Stomach (tissue), 9 donors: Measurements from ENCODE around the gene PLEKHG3. TPM values are rescaled to one million over a fixed set of nuclear protein-coding genes. Genes with fewer than 3 reads are reported as not detected.

Experiments used
- DNase-seq, 2 donors: peaks; one replicate each; pipeline versions ENCODE4 v3.0.0 to v3.0.0-alpha.2; 2013 to 2019
- H3K27ac ChIP-seq, 5 donors: fragments of 200-600 bp in 4 of 5; sonication (generic) in 4 of 5; one replicate each; pipeline ENCODE4 v1.5.1; 2013 to 2019; ENCODE audit warnings: mild to moderate bottlenecking in 1 of 5, moderate library complexity in 1 of 5
- H3K27me3 ChIP-seq, 3 donors: fragments of 200-600 bp; sonication (generic); one replicate each; pipeline ENCODE4 v1.5.1; 2017 to 2019; ENCODE audit warnings: mixed run types in 1 of 3
- H3K36me3 ChIP-seq, 4 donors: fragments of 200-600 bp; sonication (generic); 1 replicate in 3 of 4; 2 replicates in 1 of 4; pipeline ENCODE4 v1.5.1; 2016 to 2019
- H3K4me1 ChIP-seq, 4 donors: fragments of 200-600 bp; sonication (generic); one replicate each; pipeline ENCODE4 v1.5.1; 2016 to 2019
- H3K4me3 ChIP-seq, 4 donors: fragments of 200-600 bp; sonication (generic) in 3 of 4; one replicate each; pipeline ENCODE4 v1.5.1; 2016 to 2019; ENCODE audit warnings: mild to moderate bottlenecking in 1 of 4
- H3K9me3 ChIP-seq, 4 donors: fragments of 200-600 bp; sonication (generic); one replicate each; pipeline ENCODE4 v1.5.1; 2016 to 2019
- EP300 ChIP-seq: sonication (generic); formaldehyde crosslinking; IDR thresholded peaks from one replicate; pipeline ENCODE4 v1.6.1; 2017; ENCODE audit warnings: antibody characterized with exemption
- POLR2A ChIP-seq, 4 donors: fragments of 450-650 bp; IDR thresholded peaks; one replicate each; pipeline ENCODE4 v1.6.1; 2016; ENCODE audit warnings: antibody characterized with exemption in 4 of 4, control low read depth in 2 of 4, mild to moderate bottlenecking in 1 of 4, moderate library complexity in 1 of 4
- POLR2AphosphoS5 ChIP-seq, 3 donors: sonication (generic); formaldehyde crosslinking; IDR thresholded peaks; one replicate each; pipeline ENCODE4 v1.6.1; 2016; ENCODE audit warnings: antibody characterized with exemption in 3 of 3
- WGBS, 5 donors: extraction: QIAGEN DNeasy Blood & Tissue Kit in 3 of 5; methylation state at CpG; one replicate each; pipeline versions ENCODE4 v1.1.5 to v1.1.7; 2013 to 2018; 5-methylcytosine and 5-hydroxymethylcytosine counted together
- intact Hi-C: fragments of 100-400 bp; cut with DNase I; formaldehyde crosslinking; loops from one replicate; pipeline ENCODE4 v1.15.1; 2023; ENCODE audit warnings: low total_unique reads
- polyA plus RNA-seq, 3 donors: library from polyadenylated mRNA; stranded (reverse); fragments of 200-250 nt; gene quantifications; one replicate each; pipeline ENCODE4 v1.2.3, GENCODE V29; 2013
- total RNA-seq, 5 donors: library from RNA; depleted of rRNA; stranded (reverse); fragments of >200 nt; gene quantifications; one replicate each; pipeline versions ENCODE4 v1.1.0 to v1.2.3, GENCODE V29; 2014 to 2016
- TF ChIP-seq, protein P1 (sequence below), 7 experiments: fragments of 450-650 bp in 4 of 7; fragments of 200-600 bp in 3 of 7; sonication (generic) in 3 of 7; IDR thresholded peaks; one replicate each; pipeline ENCODE4 v1.5.1; 2016 to 2019; ENCODE audit warnings: antibody characterized with exemption in 7 of 7, control low read depth in 2 of 7, mild to moderate bottlenecking in 1 of 7
- donor health status: healthy with polysubstance abuse.
- donor health status: Bipolar disorder and iron deficiency.
- donor health status: healthy.

Gene PLEKHG3
- total and polyA plus RNA-seq, 8 donors = 7.3 to 292 (median 25.6) TPM

- H3K4me3 ChIP-seq = no peak overlapping the region
- intact Hi-C loops = no loop called here
- no peak for TF ChIP-seq POLR2AphosphoS5 (IDR thresholded peaks at IDR 0.05)
- TF ChIP-seq, protein P1, sequence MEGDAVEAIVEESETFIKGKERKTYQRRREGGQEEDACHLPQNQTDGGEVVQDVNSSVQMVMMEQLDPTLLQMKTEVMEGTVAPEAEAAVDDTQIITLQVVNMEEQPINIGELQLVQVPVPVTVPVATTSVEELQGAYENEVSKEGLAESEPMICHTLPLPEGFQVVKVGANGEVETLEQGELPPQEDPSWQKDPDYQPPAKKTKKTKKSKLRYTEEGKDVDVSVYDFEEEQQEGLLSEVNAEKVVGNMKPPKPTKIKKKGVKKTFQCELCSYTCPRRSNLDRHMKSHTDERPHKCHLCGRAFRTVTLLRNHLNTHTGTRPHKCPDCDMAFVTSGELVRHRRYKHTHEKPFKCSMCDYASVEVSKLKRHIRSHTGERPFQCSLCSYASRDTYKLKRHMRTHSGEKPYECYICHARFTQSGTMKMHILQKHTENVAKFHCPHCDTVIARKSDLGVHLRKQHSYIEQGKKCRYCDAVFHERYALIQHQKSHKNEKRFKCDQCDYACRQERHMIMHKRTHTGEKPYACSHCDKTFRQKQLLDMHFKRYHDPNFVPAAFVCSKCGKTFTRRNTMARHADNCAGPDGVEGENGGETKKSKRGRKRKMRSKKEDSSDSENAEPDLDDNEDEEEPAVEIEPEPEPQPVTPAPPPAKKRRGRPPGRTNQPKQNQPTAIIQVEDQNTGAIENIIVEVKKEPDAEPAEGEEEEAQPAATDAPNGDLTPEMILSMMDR (IDR thresholded peaks at IDR 0.05) = no peak
- TF ChIP-seq EP300 = no peak
- no peak for TF ChIP-seq POLR2A (IDR thresholded peaks at IDR 0.05)
- peaks cover 12 to 34% (median 24%) of the 10 kb centered on the region in 4 donors for H3K4me1 ChIP-seq
- WGBS, 5 donors = 76 to 83% (median 80%) methylated on average over 21 to 25 of the region's 25 CpGs
- H3K27me3 ChIP-seq = no peaks in the 10 kb centered on the region
- no peaks in the 10 kb centered on the region for H3K9me3 ChIP-seq
- H3K36me3 ChIP-seq = no peaks in the 10 kb centered on the region
- H3K27ac ChIP-seq = no peak overlapping the region
- peak in 1 of 2 donors; percentile 21 for DNase-seq
These were observed 62.4 kb downstream of the PLEKHG3 start for GRCh38 chr14:64766430-64767151.

DNA sequence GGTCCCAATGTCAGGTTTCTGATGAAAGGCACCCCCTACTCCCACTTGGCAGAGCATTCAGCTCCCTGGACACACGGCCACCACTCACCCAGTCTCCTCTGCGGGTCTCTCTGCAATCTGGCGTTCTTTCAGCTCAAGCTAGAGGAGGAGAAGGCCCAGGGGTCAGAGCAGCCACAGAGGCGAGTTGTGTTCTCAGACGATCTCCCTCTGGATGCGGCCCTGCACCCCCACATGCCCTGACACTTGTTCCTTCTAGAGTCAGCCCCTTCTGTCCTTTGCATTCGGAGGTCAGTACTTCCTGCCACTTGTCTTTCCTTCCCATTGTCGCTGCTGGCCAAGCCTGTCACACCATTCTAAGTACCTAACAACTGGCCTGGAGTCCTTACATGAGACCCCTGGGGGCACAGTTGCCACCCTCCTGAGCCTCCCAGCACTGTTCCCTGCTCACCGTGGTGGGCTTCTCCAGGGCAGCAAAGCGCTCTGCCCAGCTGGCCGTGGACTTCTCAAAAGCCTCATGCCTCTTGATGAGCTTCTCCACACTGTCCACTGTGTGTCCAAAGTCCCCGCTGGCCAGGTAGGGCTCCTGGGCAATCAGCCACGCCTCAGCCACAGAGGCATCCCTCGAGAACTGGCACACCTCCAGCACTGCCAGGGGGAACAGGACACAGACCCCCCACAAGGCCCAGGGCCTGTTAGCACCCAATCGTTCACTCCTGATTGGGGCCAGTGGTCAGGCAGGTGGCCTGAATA lies 63.2 kb downstream of the PLEKHG3 start:
- Histone ChIP-seq H3K4me3 (no peak overlapping the region), H3K36me3 (no peaks in the 10 kb centered on the region), H3K27me3 (no peaks in the 10 kb centered on the region), H3K9me3 (no peaks in the 10 kb centered on the region), H3K4me1 (peaks cover 4 to 26% (median 16%) of the 10 kb centered on the region in 4 donors), H3K27ac (no peak overlapping the region)
- DNase-seq = no peak
- 70 to 80% (median 78%) methylated on average over 12 to 15 of the region's 15 CpGs for WGBS, 5 donors
- no peak for TF ChIP-seq EP300
- no peak for TF ChIP-seq POLR2AphosphoS5 (IDR thresholded peaks at IDR 0.05)
- no peak for TF ChIP-seq POLR2A (IDR thresholded peaks at IDR 0.05)
- TF ChIP-seq, protein P1 (IDR thresholded peaks at IDR 0.05) = no peak
- intact Hi-C loops = no loop called here

- TF ChIP-seq POLR2AphosphoS5 (IDR thresholded peaks at IDR 0.05) = no peak
- TF ChIP-seq POLR2A (IDR thresholded peaks at IDR 0.05) = no peak
- TF ChIP-seq, protein P1 (IDR thresholded peaks at IDR 0.05) = no peak
- TF ChIP-seq EP300 = no peak
- intact Hi-C loops = no loop called here
- DNase-seq = no peak
These were observed 64.3 kb downstream of the PLEKHG3 start for GRCh38 chr14:64768401-64769095.

More at GRCh38 chr14:64768401-64769095, 64.3 kb downstream of the PLEKHG3 start:
- WGBS, 5 donors = 68 to 84% (median 76%) methylated on average over 8 to 13 of the region's 13 CpGs
- no peak overlapping the region for H3K4me3 ChIP-seq
- no peaks in the 10 kb centered on the region for H3K9me3 ChIP-seq
- H3K27ac ChIP-seq = no peak overlapping the region
- no peaks in the 10 kb centered on the region for H3K36me3 ChIP-seq
- peaks cover 0 to 16% (median 10%) of the 10 kb centered on the region in 4 donors for H3K4me1 ChIP-seq
- H3K27me3 ChIP-seq = no peaks in the 10 kb centered on the region
